HG03060 (cell line): ENCODE results near the gene OR5L2.
"Not testable (repeated sequence)": the region's sequence is repeated elsewhere in the genome, so short reads cannot be mapped to it uniquely, and the experiment has no call there.

Experiments
- ATAC-seq: cut with Tn5 transposase; IDR thresholded peaks from one replicate; pipeline ENCODE4 v1.9.1; 2021; ENCODE audit warnings: low read depth, moderate number of reproducible peaks; ENCODE audit not compliant: unreplicated experiment

Gene OR5L2

DNA sequence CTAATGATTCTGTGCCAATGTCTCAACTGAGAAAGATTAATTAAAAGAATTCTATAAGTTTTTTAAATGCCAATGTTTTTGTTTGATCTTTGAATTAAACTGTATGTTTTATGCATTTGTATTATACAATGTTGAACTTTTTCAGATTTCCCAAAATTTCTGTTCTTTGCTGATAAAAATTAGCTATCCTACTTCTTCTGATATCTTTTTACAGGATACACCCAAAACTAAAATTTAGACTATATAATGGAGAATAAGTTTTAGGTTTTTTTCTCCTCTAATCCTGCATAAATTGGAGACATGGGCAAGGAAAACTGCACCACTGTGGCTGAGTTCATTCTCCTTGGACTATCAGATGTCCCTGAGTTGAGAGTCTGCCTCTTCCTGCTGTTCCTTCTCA is at the start of gene OR5L2:
TSS of gene OR5L2 (plus strand) at position 301 of the 400 bp plus-strand sequence. CDS start at position 301, 0 bp downstream.
- no peak for ATAC-seq

DNA sequence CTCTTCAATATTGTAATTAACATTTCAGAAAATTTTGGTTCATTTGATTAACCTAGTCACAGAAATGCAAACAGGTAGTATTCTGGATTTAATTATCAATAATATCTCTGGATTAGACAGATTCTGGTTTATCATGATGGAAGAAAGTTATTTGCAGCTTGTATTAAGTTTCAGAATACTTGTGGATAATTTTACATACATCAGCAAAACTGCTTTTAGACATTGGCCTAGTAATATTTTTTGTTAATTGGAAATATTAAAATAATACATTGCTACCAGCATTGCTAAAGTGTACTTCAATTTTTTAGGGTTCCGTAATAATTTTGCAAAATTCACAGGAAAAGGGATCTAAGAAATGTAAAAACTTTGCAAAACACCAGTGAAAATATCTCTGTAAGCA is 35.4 kb upstream of the OR5L2 start:
- no peak for ATAC-seq

DNA sequence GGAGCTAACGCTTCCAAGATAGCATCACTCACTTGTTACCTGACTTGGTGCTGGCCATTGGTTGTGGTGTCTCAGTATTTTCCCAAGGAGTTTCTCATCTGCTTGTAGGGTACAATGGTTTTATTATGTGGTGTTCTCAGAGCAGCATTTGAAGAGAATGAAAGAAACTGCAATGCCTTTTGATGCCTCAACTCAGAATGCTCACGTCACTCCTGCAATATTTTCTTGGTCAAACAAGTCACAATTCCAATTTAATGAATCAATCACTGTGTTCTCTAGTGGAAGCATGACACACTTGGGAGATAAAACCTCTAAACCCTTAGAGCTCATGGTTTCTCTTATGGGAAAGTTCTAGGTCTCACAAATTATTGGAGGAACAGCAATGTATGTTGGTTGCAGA is 33.7 kb upstream of the OR5L2 start:
- ATAC-seq: no peak

DNA sequence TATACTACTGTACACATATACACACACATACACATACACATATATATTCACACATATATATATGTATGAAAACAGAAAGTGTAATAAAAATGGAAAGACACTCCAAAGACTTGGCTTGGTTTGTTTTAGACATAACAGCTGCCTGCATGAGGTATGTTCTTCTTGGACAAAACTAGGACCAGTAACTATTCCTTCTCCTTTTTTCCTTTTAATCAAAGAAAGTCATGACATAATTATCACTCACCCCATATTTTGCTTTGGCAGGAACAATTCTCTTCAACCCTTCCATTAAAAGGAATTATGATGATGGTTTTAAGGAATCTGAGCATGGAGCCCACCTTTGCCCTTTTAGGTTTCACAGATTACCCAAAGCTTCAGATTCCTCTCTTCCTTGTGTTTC is 31.8 kb upstream of the OR5L2 start, which contains the start of gene OR5D14:
TSS of gene OR5D14 (plus strand) at position 301 of the 400 bp plus-strand sequence. CDS start at position 301, 0 bp downstream.
- ATAC-seq: no peak

DNA sequence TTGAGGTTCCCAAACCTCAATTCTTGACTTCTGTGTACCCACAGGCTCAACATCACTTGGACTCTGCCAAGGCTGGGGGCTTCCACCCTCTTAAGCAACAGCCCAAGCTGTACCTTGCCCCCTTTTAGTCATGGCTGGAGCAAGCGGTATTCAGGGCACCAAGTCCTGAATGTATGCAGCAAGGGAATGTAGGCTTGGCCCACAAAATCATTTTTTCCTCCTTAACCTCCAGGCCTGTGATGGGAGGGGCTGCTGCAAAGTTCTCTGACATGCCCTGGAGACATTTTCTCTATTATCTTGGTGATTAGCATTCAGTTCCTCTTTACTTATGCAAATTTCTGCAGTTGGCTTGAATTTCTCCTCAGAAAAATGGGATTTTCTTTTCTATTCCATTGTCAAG is 20.8 kb upstream of the OR5L2 start:
- no peak for ATAC-seq

DNA sequence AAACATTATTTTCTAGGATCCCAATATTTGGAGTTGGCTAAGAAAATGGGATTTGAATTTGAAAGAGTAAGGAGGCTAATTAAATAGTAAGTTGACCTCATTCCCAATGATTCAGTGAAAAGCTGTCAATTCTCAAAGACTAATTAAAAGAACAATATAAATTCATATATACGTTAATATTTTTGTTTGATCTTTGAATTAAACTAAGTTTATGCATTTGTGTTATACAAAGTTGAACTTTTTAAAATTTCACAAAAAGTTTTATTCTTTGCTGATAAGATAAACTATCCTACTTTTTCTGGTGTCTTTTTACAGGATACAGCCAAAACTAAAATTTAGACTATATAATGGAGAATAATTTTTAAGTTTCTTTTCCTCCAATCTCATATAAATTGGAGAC is 16.0 kb upstream of the OR5L2 start, which contains the start of gene OR5L1:
TSS of gene OR5L1 (plus strand) at position 301 of the 400 bp plus-strand sequence. CDS start 100 bp downstream, outside the sequence.
- no peak for ATAC-seq

DNA sequence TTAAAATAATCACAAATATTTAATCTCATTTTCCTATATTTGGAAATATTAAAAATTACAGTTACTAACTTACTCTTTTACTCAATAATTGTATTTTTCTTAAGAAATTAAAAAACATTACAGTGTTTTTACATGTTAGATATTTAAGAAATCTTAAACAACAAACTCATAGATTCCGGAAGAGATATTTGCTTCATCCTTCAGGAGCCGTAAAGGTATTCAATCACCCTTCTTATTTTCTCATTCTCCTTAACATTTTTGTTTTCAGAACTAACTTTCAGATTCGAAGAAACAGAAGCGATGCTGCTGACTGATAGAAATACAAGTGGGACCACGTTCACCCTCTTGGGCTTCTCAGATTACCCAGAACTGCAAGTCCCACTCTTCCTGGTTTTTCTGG is 7.7 kb upstream of the OR5L2 start, which contains the start of gene OR5D18:
TSS of gene OR5D18 (plus strand) at position 301 of the 400 bp plus-strand sequence. CDS start at position 301, 0 bp downstream.
- no peak for ATAC-seq

DNA sequence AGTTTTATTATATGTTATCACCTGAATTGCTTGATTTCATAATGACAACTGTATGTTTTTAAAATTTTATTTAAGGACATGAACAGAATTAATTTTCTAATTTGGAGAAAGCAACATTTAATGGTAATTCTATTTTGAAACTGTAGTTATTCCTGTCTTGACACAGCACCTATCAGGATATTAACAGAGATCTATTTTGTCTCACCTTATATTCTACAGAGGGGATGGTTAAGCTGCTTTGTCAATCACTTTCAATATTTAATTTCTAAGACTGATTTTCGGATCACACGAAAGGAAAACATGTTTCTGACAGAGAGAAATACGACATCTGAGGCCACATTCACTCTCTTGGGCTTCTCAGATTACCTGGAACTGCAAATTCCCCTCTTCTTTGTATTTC is 11.4 kb downstream of the OR5L2 start, which contains the start of gene OR5D16:
TSS of gene OR5D16 (plus strand) at position 301 of the 400 bp plus-strand sequence. CDS start at position 301, 0 bp downstream.
- no peak for ATAC-seq

DNA sequence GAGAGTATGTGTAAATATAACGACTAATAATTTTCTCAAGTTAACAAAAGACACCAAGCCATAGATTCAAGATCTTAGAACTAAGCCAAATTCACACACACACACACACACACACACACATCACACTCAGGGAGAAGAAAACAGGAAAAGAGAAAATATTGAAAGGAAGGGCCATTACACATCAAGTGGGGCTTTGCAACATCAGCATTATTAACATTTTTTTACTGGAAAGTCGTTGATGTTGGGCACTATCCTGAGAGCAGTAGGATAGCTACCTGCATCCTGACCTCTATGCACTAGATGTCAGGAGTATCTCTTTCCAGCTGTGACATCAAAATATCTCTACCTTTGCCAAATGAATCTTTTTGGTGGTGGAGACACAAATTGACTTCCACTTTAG is 20.4 kb downstream of the OR5L2 start:
- no peak for ATAC-seq

DNA sequence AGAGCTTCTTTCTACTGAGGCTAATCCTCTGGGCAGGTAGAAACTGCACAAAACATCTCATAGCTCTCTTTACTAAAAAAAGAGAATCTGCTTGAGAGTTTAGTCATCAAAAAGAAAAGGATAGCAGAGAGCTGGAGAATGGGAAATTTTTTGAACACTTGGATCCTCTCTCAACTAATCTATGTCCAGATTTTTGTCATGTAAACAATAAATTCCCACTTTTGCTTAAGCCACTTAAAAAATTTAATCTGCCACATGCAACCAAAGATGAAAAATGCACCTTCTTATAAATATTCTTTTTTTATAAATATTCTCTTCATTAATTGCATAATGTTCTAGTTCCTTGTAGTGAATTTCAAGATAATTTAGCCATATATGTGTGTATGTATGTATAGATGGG is 22.0 kb downstream of the OR5L2 start:
- no peak for ATAC-seq

DNA sequence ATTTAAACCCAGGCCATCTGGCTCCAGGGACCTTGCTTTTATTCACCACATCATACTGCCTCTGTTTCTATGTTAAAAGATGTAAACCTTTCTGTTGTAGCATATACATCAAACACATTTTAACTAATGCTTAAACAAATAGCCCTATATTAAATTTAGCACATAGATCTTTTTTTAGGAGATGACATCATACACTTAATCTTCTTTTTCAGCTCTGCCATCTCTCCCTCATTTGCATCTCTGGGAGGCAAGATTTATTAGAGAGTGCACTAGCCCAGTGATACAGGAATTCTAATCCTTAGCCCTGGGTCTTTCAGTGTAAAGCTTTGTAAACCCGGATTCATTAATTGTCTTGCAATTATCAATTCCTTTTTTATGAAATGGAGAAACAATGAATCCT is 25.1 kb downstream of the OR5L2 start:
- no peak for ATAC-seq

DNA sequence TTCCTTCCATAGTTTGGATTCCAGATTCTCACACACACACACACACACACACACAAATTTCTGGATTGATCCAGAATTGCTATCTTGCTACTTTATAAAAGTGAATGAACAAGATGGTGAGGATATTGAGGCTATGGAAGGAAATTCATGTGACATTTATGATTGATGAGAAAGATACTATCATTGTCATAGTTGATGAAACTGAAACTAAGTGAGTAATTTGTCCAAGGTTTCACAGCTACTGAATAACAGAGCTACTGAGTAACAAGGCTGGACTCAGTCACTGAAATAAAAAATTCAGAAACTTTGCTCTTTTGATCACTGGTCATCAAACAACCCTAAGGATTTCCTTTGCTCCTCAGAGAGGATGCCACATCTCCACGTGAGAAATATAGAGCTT is 27.7 kb downstream of the OR5L2 start:
- no peak for ATAC-seq

DNA sequence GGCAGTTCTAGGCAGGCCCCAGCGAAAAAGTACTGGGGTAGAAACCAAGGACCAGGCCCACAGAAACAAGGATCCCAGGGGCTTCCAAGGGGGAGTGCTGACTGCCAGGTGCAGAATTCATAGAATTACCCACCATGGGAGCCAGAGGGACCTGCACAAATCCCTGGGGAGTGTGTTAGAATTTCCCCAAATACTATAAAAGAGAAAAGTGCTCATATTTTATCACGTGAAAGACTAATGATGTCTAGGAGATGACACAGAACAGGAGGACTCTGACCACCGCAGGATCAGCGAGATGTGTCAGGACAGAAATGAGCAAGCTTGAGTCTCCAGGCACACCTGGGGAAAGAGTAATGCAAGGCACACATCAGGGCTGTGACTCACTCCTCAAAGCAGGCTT is 40.3 kb downstream of the OR5L2 start:
- ATAC-seq: not testable (repeated sequence)

DNA sequence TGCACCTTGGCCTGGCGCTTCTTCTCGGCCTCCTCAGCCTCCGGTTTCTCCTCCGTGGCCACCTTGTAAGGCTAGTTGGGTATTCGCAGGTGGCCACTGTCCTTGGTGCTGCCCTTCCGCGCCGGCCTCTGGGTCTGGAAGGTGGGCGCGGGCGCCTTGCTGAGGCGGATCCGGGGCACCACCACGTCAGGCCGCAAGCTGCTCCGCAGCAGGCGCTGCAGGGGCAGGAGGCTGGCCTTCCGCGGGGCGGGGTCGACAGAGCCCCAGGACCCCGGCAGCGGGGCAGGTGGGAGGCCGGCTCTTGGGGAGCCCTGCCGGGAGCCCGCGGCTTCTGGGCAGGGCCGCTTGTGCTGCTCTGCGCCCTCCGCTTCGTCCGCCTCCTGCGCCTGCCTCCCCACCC is 45.7 kb downstream of the OR5L2 start:
- not testable (repeated sequence) for ATAC-seq

DNA sequence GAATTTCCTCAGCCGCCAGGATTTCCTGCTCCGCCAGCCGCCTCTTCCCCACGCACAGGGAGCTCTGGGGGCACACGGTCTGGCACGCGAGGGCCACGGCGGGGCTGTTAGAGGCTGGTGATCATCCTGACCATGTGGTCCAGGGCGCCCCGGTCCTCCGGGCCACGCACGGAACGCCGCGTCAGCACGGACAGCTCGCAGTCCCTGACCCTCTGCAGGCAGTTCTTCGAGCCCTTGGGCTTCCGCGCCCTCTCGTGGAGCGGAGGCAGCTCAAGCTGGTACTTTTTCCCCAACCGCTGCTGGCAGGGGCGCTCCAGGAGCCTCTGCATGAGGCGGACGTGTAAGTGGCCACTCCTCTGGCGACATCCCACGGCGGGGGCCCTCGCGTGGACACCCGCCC is 46.1 kb downstream of the OR5L2 start:
- not testable (repeated sequence) for ATAC-seq
